Stimulated activated CD8-positive, alpha-beta memory T cell treated with anti-CD3 and anti-CD28 coated beads, Interleukin-7, amount 100 ng/mL, for 24 hours (primary cell): Measurements from ENCODE around the gene CPO.
"Not testable (repeated sequence)": the region's sequence is repeated elsewhere in the genome, so short reads cannot be mapped to it uniquely, and the experiment has no call there.

Source experiments
- DNase-seq: peaks from one replicate; pipeline ENCODE4 v3.0.0-alpha.2; 2020; ENCODE audit warnings: low read depth

Gene CPO, protein sequence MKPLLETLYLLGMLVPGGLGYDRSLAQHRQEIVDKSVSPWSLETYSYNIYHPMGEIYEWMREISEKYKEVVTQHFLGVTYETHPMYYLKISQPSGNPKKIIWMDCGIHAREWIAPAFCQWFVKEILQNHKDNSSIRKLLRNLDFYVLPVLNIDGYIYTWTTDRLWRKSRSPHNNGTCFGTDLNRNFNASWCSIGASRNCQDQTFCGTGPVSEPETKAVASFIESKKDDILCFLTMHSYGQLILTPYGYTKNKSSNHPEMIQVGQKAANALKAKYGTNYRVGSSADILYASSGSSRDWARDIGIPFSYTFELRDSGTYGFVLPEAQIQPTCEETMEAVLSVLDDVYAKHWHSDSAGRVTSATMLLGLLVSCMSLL

DNA sequence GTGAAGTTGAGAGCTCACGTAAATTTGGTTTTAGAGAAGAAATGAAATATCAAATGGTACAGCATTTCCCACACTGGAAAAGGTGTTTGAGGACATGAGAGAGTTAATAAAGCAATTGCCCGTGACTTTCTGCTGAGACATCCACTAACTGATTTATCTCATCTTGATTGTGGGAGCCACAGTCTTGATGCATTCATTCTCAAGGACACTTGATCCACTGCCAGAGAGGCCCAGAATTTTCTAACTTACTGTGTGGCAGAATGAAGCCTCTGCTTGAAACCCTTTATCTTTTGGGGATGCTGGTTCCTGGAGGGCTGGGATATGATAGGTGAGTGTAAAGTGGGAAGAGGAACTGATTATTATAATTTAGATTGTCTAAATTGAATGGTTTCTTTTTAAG is at the start of gene CPO:
CPO (plus strand) TSS at position 179 of the 400 bp plus-strand sequence; CDS start at position 261, 82 bp downstream.
- DNase-seq, result no peak

DNA sequence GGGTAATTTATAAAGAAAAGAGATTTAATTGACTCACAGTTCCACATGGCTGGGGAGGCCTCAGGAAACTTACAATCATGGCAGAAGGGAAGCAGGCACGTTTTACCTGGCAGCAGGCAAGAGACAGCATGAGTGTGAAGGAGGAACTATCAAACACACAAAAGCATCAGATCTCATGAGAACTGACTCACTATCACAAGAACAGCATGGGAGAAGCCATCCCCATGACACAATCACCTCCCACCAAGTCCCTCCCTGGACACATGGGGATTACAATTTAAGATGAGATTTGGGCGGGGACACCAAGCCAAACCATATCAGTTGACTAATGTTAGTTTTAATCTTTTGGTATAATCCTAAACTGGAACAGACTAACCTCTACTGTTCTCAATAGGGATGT is 49.1 kb upstream of the CPO start:
- no peak for DNase-seq

DNA sequence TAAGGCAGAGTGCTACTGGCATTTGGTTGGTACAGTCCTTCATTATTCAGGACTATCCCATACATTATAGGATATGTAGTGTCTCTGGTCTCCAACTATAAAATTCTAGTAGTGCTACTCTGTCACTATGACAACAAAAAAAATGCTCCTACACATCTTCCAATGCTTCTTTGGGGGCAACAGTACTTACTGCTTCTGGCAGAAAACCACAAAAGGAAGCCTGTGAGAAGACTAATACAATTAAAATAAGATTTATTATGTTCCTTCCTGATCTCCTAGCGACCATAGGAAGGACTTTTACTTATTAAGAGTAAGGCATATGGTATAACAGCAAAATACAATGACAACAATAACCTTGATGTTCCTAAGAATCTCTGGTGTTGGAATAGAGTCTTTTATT is 48.4 kb upstream of the CPO start:
- DNase-seq, result no peak

DNA sequence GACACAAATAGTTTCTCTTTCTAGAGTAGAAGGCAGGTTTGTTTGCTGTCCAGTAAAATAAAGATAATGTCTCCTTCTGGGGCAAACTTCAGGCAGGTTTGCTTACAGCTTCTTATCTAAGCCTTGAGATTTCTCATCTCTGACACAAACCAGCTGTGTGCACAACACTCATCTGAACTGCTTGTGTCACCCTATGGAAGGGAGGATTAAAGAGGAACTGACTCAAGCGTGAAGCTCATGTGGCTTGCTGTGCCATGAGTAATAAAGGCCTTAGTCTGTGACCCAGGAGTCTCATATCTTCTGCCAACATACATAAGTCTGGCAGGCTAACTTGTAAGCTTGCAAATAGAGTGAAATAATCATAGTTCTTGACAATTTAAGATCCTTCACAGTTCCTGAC is 24.2 kb upstream of the CPO start:
- DNase-seq, result no peak

DNA sequence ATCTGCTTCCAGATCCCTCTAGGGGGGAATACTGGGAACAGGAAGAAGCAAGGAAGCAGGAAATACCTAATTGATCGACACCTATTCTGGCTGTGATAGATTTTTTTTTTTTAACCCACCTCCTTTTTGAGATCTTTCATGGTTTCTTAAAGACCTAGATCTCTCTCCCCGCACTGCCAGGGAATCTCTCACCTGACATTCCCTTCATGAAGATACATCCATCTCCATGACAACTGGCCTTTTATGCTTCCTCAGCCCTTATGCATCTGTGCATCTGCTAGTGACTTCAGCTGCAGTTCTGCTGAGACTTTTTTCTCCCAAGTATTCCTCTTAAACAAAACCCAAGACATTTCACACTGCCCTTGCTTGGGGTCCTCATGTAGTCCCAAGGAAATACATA is 21.1 kb upstream of the CPO start:
- DNase-seq, result no peak

DNA sequence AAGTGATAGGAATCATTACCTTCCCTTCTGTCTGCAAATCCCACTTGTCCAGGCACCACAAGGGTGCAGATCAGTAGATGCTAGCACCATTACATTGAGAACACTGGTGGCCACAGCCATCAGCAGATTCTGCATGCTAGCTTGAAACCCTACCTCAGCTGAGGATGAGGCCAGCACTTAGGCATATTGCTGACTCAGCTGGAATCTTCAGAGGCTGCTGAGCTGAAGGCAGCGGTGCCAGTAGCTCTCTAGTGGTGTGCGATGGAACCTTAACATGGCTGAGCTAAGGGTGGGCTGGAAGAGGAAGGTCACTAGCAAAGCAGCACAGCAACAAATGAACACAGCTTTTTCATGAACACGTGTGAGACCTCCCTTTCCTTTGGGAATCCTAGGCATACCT is 19.0 kb upstream of the CPO start:
- DNase-seq, result no peak

DNA sequence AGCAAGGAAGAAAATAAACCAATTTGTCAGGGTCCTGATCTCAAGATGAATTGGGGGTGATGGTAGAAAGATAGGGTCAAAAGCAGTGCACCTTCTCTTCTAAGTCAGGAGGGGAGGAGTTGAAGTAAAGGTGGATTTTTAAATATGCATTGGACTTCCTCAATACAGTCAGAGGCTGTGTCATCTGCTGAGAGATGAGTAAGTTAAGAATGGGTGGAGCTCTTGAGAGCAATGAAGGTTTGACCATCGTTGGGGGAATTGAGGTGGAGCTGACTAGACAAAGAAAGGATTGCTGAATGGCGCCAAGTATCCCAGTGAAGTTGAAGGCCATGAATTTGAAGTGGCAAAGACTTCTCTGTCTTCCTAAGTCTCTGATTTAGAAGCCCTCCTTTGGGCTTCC is 18.4 kb upstream of the CPO start:
- no peak for DNase-seq

DNA sequence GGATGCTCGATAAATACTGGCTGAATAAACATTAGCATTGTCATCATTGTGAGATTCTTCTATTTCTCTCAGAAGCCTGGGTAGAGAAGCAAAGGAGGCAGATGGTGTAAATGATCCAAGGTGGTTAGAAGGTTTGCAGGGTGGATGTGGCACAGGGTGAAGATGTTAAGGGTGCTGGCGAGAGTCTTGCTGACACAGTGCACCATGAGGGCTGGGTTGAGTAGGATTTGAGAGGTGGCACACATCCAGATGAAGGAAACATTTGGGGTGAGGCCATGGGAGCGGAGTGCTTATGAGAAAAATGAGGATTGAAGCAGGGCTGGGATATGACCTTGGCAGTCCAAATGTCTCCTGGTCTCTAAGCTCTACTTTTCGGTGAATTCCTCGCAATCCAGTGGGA is 17.8 kb upstream of the CPO start:
- no peak for DNase-seq

DNA sequence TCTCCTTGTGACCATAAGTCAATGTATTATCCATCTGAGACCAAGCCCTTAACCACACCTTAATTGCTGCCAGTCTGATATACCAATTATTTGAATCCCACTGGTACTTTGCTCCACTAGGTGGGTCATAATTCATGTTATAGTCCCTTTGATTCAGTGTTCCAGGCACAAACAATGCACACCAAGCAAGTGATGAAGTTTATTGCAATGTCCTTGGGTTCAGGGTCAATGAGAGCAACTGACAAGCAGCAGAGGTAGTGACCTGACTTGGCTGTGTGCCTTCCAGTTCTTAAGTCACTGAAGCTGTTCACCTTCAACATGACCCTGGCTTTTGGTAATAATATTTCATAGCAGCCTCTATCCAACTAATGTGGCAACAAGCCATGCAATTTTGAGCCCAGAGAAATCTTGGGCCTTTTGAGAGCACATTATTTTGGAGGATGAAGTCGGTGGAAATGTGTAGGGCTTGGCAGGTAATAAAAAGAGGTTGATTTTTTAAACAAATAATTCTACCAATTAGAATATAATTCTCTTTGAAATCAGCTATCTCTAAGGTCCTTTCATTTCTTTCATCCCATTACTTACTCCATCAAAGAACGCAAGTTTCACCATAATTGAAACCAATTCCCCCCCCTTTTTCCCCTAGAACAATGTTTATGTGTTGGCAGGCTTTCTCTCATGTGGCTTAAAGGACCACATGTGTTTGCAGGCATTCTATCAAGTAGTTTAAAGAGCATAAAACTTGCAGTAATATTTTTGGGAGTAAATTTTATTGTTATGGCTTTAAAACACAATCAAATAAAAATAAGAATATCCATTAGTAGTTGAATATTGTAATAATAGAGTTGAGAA is 3.1 kb upstream of the CPO start:
- DNase-seq, result no peak

DNA sequence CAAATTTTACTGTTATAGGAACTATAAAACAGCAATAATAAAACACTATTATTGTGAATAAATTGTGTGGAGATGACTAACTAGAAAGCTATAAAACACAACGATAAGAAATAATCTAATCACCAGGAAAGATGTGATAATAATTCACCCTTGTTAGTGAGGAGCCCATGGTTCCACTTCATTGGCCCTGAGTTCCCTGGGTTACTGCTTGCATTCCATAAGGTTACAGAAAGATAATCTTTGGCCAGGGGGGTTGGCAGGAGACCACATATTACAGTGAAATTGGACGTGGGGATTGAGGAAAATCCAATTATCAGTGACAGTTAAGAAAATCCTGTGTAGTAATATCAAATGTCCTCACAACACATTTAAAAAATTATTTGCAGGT is 2.5 kb upstream of the CPO start:
- no peak for DNase-seq

DNA sequence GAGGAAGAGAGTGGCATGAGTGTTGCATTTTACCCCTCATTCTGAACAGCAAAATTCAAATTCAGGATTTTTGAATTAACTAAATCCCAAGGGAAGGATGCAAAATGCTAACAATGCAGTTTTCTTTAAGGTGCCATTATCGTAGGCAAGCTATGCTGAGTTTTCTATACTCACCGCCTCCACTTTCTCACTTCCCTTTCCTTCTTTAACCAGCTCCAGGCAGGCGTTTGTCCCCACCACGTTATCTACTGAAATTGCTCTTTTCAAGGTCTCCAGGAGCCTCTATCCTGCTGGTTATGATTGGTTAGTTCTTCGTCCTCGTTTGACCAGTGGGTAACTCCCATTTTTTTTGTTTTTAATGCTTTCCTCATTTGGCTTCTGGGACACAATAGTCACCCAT is 1.8 kb upstream of the CPO start:
- no peak for DNase-seq

DNA sequence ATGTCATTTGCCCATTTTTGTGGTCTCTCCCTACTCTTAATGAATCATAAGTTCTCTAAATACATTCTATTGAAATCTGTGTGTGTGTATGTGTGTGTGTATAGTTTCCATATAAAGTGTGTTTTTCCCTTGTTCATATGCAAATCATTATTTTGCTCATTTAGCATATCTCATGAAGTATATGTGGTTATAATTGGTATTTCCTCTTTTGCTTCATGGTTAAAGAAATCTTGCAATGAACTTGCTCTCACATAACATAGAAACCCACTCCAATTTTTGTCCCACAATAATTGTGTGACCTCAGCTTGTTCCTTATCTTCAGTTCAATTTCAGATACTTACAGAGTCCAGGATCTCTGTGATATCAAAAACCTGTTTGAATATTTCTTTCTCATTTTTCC is 1.2 kb downstream of the CPO start:
- DNase-seq, result no peak

DNA sequence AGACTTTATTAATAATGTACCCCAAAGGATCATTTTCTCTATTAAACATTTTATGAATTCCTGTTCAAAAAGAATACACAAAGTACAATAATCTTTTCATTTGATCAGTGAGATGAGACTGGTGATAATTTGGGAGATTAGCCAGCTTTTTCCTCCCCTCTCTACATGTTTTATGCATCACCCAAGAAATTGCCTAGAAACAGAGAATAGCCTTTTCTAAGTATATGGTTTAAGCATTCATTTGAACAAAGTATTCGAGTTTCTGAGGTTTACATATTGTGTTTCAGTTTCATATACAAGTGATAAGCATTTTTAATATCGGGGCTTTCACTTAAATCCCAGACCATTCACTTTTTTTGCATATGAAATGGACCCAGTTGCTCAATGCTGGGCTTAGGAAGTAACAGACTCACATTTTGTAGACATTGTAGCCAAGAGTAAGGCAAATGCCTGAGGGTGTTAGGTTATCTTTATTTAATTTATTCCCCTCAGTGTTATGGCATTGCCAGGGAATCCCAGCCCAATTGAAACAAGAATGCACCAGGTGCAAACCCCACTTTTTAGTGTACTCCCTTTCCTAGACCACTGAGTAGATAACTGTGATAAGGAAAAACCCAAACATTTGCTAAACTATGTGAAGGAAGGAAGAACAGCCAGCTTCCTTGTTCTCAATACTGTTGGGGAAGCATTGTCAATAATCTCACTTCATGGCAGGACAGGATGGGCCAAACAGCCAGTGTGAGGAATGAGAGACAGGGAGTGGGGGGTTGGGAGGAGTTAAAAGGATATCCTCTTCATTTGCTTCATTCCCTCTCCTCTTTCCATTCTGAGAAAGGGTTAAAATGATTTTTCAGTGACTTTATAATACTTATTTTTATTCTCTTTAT is 3.5 kb downstream of the CPO start:
- no peak for DNase-seq

DNA sequence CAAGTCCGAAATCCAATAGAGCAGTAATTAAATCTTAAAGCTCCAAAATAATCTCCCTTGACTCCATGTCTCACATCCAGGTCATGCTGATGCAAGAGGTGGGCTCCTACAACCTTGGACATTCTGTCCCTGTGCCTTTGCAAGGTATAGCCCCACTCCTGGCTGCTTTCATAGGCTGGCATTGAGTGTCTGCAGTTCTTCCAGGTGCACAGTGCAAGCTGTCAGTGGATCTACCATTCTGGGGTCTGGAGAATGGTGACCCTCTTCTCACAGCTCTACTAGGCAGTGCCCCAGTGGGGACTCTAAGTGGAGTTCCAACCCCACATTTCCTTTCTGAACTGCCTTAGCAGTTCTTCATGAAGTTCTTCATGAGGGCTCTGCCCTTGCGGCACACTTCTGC is 14.1 kb downstream of the CPO start:
- DNase-seq, result not testable (repeated sequence)

DNA sequence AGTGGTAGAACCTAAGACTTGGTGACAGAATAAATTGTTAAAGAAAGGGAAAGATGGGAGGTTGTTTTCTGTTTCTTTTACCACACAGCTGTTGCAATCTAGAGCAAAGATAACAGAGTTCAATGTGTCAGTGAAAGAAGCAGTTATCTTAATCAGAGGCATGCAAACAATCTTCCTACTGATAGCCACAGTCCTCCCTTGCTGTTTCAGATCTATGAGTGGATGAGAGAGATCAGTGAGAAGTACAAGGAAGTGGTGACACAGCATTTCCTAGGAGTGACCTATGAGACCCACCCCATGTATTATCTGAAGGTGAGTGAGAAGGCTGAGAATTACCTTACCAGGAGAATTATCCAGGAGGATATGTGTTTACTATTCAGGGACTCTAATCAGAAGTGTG is 15.9 kb downstream of the CPO start:
- no peak for DNase-seq

DNA sequence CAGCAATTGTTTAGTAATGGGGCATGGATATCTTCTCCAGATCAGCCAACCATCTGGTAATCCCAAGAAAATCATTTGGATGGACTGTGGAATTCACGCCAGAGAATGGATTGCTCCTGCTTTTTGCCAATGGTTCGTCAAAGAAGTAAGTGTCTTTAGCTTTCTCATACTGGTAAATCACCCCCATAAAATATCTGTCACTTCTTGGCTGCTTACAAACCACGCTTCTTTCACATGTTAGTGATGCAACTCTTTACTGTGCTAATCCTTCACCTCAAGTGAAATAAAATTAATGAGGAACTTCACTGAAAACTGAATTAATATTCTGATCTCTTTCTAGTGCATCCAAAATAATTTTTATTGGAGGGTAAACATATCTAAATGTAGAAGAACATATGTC is 18.9 kb downstream of the CPO start:
- DNase-seq, result no peak

DNA sequence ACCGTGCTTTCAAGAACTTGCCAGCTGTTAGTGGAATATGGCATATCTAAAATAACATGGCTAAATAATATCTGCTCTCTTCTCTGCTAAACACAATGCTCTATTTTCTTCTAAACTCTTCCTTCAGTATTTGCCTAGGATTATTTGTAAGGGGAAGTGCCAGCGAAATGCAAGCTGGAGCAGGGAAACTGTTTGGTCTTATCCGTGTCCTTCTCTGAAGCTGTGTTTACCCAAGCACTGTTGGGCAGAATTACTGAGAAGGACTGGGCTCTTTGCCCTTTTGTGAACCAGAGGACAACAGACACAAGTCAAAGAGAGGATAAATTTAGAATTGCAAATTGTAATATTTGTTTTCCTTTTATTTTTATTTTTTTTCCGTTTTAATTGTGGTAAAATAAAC is 23.6 kb downstream of the CPO start:
- no peak for DNase-seq

DNA sequence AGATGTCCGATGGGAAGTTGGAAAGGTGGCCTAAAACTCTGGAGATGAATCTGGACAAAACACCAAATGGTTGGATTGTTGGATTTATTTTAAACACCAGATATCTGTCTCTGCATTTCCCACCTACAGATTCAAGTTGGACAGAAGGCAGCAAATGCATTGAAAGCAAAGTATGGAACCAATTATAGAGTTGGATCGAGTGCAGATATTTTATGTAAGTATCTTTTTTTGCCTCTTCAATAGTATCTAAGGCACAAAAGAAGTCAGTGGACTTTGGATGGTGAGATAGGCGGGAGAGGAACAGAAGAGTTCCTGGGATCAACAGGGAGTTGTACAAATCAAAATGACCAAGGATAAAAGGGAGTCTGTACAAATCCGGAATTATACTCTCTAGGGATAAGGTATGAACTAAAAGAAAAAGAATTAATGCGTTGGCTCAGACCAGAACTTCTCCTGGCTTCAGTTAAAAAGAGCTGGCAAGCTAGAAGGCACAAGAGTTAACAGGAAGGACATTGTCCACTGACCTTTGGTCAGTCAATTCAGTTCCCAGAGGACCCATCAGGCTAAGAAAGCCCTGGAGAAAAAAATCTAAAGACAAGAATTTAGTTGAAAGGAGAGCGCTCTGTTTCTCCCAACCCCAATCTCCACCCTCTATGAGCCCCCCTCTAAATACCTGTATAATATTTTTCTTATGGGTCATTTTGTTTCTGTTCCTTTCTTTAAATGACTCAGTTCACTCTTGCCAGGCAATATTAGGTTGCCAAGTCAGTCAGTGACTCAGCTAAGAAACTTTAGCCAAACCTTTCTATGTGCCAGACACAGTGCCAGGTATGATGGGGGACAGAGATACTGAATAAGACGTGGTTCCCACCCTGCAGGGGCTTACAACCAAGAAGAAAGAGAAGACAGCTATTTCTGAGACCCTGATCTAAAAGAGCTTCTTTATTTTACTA is 29.1 kb downstream of the CPO start:
- no peak for DNase-seq

DNA sequence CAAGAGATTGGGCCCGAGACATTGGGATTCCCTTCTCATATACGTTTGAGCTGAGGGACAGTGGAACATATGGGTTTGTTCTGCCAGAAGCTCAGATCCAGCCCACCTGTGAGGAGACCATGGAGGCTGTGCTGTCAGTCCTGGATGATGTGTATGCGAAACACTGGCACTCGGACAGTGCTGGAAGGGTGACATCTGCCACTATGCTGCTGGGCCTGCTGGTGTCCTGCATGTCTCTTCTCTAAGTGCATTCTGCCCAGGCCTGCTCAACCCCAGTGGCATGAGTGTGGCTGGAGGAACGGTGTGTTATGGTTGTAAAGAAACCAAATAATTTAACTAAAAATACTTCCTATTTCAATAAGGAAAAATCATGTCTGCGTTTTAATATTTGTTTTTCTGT is 29.9 kb downstream of the CPO start:
- DNase-seq, result no peak

DNA sequence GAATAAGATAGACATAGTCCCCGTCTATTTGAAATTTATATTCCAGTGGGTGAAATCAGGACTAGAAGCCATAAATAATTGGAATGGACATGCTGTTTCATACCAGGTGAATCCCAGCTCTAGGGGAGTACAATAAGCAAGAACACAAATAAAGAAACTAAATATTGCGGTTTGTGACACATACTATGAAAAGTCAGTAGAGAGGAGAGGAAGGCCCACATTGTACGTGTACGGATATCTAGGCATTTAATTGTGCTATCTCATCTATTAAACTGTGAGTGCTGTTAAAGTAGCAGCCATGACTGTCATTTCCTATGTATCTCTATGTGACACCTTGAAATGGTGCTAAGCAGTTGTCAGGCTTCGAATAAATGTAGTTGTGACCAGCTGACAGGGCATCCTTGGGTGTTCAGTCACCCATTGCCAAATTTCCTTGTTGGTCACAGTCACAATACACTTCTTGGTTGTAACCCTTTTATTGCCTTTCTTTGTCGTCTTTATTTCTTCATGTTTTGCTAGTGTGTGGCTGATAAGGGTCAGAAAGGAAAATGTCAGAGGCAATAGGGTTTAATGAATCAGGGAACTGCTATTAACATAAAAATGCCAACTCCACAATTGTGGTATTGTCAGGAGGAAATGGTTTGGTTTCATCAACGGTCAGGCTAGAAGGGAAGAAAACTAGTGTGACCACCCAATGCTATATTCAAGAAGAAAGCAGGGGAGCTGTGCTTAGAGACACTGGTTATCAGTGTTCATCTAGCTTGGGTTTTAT is 31.5 kb downstream of the CPO start:
- DNase-seq, result no peak

DNA sequence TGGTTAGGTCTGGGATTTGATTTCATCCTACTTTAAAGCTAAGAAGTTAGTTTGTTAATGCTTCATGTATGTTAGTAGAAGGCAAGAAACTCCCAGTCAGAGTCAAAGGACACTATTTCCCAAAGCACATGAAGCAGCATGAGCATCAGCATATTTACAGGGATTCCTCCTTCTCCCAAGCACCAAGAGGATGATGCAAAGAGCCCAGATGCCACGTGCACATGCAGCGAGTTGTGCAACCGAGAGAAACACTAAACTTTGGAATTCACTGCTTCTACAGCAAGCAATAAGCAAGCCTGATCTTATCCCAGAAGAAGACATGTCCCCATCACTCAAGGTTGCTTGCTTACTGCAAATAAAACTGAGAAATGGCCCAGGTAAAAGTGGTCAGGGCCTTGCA is 32.5 kb downstream of the CPO start:
- no peak for DNase-seq
